Hematopoietic multipotent progenitor cell treated with erythropoietin and hydrocortisone succinate and interleukin-3 and kit ligand, for 15 days (in vitro differentiated cells): ENCODE results near the gene MATN3.

Source experiments
- DNase-seq: peaks from one replicate; pipeline ENCODE4 v3.0.0-alpha.2; 2015; ENCODE audit warnings: low spot score

MATN3 gene

GRCh38 chr2:20037660-20038059 is 25.2 kb upstream of the MATN3 start:
- no peak for DNase-seq

- DNase-seq = no peak
These were observed 23.6 kb upstream of the MATN3 start for GRCh38 chr2:20035955-20036666.

- no peak for DNase-seq
These were observed 22.4 kb upstream of the MATN3 start for GRCh38 chr2:20034821-20035220.

- DNase-seq = no peak
These were observed 21.8 kb upstream of the MATN3 start for GRCh38 chr2:20034218-20034617.

GRCh38 chr2:20033322-20033721 is 20.9 kb upstream of the MATN3 start:
- DNase-seq = no peak

- no peak for DNase-seq
These were observed 17.8 kb upstream of the MATN3 start for GRCh38 chr2:20030224-20030623.

GRCh38 chr2:20027705-20028434 is 15.4 kb upstream of the MATN3 start:
- DNase-seq = no peak

GRCh38 chr2:20027260-20027677 is 14.8 kb upstream of the MATN3 start:
- no peak for DNase-seq

GRCh38 chr2:20025065-20025786 is 12.8 kb upstream of the MATN3 start:
- DNase-seq = no peak

- DNase-seq = no peak
These were observed 11.2 kb upstream of the MATN3 start for GRCh38 chr2:20023688-20024087.

GRCh38 chr2:20021405-20022009 is 9.0 kb upstream of the MATN3 start:
- DNase-seq = no peak

GRCh38 chr2:20019747-20020146 is 7.3 kb upstream of the MATN3 start:
- no peak for DNase-seq

- DNase-seq = no peak
These were observed 6.2 kb upstream of the MATN3 start for GRCh38 chr2:20018601-20019152.

GRCh38 chr2:20016346-20016745 is 3.9 kb upstream of the MATN3 start:
- no peak for DNase-seq

GRCh38 chr2:20015482-20016083 is 3.1 kb upstream of the MATN3 start:
- DNase-seq = peak; percentile 63

GRCh38 chr2:20013126-20013849 is 820 bp upstream of the MATN3 start:
- no peak for DNase-seq

- DNase-seq = no peak
These were observed 511 bp downstream of the MATN3 start for GRCh38 chr2:20012032-20012281.

- no peak for DNase-seq
These were observed 1.0 kb downstream of the MATN3 start for GRCh38 chr2:20011276-20012031.

- no peak for DNase-seq
These were observed 3.8 kb downstream of the MATN3 start for GRCh38 chr2:20008703-20009102.

GRCh38 chr2:20005891-20006470 is 6.5 kb downstream of the MATN3 start:
- no peak for DNase-seq
